Right ventricle myocardium superior (tissue), 1 donor: Measurements from ENCODE around the gene OPCML. TPM values are rescaled to one million over a fixed set of nuclear protein-coding genes. Genes with fewer than 3 reads are reported as not detected.

Experiments used
- ATAC-seq: fragments of 200-7000 bp; cut with Tn5 transposase; one replicate; pipeline ENCODE4 v1.9.1; 2020; ENCODE audit warnings: mild to moderate bottlenecking; ENCODE audit not compliant: poor library complexity
- DNase-seq: peaks from one replicate; pipeline ENCODE4 v3.0.0-alpha.2; 2020
- intact Hi-C: fragments of 100-400 bp; cut with DNase I; formaldehyde crosslinking; loops from one replicate; pipeline ENCODE4 v1.11.2; 2022
- total RNA-seq: library from RNA; stranded (reverse); fragmentation: NEBNext Ultra II Directional; extraction: Animal tissue kit (Norgen Biotek cat#: 25700); gene quantifications from one replicate; pipeline ENCODE4 v1.2.1, GENCODE V29; 2021
- donor health status: DM: no; HTN: yes; CAD: no; lungs with severe emphysema.

The OPCML gene
- total RNA-seq, 1 donor from 2014 or later = 0.59 TPM

DNA sequence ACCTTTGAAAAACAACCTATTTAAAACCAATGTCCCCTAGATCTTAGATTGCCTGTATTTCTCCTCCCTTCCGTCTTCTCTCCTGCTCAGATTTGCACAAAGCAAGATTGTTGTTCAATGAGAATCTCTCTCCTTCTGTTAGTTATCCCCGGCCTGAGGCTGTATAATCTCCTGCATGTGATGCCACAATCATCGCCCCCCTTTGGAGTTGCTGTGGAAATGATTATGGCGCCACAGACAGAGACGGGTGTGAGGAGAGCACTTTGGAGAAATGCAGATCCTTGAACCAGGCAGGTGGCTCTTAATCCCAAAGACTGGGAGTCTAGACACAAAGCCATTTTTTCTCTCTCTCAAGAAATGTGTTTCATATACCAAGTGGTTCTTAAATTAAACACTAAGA lies 941.3 kb downstream of the OPCML start:
- intact Hi-C loops = no loop called here
- DNase-seq (no peak), ATAC-seq (no peak)

DNA sequence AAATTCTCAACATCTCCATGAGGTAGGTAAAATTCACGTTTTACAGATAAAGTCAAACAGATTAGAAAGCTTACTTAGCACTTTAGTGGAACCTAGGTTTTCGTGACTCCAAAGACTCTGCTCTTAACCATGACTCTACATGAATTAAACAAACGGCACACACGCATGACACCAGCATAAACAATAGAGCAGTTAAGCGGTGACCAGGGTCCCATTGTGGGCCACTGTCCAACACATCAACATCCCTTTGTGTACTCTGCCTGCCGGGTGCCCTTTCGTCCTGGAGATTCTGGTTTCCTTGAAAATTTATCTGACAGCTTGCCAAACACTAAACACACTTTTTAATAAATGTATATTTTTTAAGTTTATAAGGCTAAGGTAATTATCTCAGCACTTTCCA lies 941.7 kb downstream of the OPCML start:
- ATAC-seq (no peak), DNase-seq (no peak)
- intact Hi-C loops = no loop called here

DNA sequence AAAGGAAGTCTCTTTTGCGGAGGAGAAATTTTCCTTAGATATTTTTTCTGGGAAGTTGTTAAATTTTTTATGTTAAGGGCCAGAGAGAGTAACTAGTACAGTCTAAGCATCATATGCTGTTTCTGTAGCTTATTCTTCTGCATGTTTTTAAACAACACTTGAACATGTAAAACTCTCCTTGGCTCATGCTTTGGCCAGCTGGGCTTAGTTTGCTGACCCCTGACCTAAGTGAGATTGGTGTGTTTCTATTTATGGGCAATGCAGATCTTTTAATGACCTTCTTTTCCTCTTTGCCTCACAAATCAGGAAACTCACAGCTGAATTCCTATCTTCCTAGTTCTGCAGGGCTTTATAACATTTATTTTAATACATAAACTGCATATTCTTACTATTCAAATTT lies 942.5 kb downstream of the OPCML start:
- intact Hi-C loops = no loop called here
- ATAC-seq = no peak
- no peak for DNase-seq

DNA sequence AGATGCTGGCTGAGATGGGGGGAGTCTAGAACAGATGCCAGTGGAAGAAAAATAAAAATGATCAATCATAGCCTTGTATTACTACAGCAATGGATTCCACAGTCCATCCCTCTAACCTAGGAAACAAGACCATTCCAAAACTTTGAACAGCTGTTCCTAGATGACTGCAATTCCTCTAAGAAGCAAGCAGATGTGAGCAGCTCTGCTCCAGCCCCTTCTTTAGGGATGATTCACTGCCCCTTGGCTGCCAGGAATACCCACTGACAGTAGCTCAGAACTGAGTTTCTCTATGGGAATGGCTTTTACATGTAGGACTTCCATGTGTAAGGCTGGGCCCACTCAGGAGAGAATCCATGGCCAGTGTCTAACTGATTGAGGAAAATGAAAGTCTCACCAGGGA lies 943.9 kb downstream of the OPCML start:
- DNase-seq = no peak
- intact Hi-C loops = no loop called here
- ATAC-seq = no peak

DNA sequence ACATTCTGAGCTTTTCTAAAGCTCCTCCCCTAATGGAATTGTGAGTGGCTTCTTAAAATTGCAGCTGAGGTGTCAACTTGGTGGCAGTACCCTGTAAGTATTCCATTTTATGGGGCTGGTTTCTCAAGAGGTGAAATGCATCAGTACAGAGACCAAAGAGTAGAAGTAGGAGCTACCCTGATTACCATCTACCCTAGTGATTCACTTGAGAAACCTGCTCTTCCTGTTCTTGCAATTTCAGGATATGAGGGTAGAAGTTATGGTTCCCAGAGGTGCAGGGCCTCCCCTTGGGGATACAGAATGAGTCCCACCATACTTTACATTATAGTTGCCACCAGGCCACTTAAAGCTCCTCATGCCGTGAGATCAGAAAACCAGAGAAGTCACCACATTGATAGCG lies 944.6 kb downstream of the OPCML start:
- ATAC-seq = no peak
- intact Hi-C loops = no loop called here

DNA sequence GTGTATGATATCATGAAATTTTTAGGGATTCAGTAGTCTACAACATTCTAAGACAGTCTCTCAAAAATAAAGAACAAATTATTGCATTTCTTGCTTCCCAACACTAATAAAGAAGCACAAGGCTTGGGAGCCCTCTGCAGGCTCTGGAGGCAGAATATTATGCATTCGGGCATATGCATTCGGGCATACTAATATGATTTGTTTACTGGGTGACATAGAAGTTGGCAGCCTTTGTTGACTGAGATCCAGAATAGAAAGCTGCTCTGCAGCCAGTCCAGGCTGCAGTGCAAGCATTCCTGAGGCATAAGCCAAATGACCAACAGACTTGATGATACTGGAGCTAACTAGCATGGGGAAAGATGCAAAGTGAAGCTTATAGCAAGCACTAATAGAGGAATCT lies 945.5 kb downstream of the OPCML start:
- DNase-seq (no peak), ATAC-seq (no peak)
- intact Hi-C loops = no loop called here

More for the DNA sequence above, 944.6 kb downstream of the OPCML start:
- no peak for DNase-seq

DNA sequence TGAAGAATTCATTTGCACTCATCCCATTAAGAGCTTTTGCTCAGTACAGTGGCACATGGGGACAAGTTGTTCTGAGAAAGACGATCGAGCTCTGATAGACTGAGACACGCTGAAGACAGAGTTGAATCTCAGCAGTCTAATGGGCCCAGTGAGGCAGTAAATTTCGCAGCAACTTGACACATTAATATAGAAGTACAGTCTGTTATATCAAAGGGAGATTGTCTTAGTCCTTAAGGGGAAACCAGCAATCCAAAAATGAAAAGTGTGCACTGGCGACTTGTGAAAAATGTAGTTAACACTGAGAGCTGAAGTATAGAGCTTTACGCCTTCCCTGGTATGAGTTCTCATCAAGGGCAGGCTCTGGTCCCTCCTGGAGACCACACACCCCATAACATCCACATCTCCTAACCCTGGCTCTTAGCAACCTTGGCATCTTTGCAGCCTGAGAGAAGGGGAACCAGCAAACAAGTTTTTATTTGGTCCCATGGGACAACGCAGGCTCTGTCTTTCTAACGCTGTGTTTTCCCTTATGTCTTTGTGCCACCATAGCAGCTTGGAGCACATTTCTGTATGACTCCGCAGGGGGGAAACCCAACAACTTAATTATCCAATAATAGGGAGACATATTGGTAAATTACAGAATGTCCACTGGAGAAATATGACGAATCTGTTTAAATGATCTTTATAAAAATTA lies 952.5 kb downstream of the OPCML start:
- intact Hi-C loops = no loop called here
- no peak for DNase-seq
- ATAC-seq = no peak

DNA sequence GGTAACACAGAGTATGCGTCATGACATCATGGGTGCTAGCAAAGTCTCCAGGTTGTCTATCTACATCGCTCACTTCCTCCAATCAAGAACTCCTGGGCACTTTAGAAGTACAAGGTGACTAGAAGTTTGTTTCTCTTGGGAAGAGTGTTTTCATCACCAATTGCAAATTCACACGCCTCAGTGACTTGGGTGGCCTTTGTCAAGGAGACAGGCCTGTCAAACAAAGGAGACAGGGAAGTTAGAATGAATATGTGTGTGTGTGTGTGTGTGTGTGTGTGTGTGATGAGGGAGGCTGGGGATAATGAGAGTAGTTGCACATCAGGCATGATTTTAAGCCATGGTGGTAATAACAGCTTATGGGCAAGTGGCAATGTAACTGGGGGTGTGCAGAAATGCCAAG lies 953.2 kb downstream of the OPCML start:
- DNase-seq = no peak
- intact Hi-C loops = no loop called here
- ATAC-seq = no peak

DNA sequence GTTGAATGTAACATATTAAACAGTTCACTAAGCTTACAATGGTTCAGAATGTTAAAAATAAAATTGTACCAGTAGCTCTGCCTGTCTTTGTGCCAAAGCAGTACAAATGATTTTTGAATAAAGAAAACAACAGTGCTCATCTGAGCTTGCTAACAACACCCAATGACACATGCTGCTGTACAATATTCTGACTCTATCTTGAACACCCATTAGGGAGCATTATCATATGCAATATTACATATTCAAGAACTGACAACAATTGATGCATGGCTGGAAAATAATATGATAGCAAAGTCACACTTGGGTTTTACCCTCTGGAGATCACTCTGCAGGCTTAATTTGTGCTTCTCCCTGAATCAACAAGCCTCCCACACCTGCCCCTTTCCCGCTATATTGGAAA lies 953.7 kb downstream of the OPCML start:
- intact Hi-C loops = no loop called here
- ATAC-seq (no peak), DNase-seq (no peak)

DNA sequence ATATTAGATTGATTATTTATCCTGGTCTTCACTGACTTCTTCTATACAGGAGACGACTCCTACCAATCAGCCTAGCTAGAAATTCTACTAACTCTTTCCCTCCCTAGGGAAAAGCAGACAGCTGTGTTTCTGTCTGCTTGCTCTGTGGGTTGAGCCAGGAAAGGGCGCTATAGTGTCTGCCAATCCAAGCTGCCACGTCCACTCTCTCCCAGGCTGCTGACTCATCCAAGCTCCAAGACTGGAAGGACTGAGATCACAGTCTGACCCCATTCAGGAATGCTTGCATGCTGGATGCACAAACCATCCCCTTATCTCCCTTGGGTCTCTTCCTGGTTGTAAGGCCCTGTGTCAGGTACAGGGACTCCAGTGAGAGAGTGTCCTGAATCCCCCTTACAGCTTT lies 955.6 kb downstream of the OPCML start:
- intact Hi-C loops = no loop called here
- DNase-seq (no peak), ATAC-seq (no peak)

DNA sequence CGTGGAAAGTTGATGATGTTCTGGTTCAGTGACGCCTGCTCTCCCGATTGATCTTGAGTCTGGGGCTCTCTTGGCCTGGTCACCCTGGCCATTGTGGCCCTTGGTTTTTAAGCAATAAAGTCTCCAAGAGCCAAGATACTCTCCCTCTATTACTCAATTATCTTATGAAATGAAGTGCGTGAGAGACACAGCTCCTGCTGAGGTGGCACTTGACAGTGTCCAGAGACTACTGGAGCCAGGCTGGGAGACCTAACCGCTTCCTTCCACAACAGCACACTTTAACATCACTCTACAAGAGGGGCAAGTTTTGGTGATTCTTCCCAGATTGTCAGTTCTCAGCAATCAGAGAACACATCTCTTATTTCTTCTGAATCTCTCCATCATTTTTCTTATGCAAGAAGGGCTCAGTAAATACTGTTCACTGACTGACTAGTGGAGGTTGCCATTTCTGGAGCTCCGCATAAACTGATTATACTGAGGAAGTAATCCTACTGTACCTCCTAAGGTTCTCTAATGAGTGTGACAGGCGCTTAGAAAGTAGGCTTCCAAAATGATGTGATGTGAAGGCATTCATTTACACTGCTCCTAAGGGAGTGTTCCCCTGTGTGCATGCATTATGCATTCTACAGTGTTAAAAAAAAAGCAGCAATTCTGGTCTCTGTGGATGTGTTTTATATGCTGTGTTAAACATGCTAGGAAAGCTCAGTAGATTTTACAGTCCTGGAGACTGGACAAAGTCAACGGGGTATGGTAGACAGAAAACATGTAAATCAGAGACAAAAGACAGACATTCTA lies 968.0 kb downstream of the OPCML start:
- ATAC-seq (no peak), DNase-seq (no peak)
- intact Hi-C loops = no loop called here

DNA sequence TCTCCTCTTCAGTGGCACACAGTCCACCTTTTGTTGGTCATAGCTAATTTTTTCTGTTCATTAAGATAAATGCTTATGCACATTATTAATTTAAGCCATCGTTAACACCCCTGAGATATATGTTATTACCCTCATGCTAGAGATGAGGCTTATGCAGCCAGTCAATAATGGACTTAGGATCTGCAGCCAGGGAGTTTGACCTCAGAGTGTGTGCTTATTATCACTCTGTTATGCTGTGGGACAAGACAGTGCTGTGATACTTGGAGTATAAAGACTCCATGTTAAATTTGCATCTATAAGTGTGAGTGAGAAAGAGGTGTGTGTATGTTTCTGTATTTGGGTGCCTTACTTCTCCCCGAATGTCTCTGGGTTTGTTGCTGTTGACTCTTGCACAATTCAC lies 969.3 kb downstream of the OPCML start:
- intact Hi-C loops = no loop called here
- ATAC-seq = no peak

DNA sequence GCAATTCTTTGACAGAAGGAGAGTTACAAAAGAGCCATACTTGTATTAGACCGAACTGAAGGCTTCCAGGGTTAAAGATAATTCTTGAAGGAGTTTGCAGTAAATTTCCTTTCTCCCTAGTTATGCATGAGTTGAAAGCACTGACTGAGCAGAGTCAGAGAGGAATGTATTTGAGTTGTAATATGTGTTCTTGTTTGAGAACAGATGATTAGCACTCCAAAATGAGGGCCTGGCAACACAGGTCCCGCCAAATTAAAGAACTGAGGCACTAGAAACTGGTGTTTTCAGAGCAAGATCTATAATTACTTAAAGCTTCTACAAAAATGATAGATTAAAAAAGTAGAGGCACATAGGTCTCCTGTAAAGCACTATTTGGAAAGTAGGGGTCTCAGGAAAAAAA lies 970.4 kb downstream of the OPCML start:
- DNase-seq (no peak), ATAC-seq (no peak)
- intact Hi-C loops = no loop called here

More for the DNA sequence above, 969.3 kb downstream of the OPCML start:
- DNase-seq = no peak

DNA sequence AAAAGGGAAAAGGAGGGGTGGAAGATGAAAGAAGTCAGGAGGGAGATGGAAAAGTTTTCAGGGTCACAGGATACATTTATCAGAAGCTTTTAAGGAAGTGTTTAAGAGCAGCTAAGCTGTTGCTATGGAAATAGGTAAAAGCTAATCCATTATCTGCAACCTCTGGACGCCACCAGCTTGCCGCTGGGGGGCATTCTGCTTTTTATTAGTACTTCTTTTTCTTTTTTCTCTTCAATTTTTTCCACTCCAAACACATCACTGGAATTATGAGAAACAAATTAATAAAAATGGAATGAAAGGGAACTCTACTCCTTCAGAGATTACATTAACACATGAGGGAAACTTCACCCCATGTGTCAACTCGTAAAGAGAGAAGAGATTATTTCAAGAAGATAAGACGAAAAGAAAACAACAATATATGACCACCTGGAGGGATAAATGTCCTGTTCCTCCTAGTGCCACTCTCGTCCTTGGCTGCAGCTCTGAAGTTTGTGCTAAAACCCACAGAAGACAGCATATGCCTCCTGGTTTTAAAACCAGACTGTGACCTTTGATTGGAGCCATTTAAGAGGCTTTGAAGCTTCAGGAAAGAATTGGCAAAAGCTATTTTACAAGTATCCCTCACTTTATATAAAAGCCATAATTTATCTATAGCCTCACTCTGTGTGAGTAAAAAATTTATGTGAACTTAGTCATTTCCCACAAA lies 972.8 kb downstream of the OPCML start:
- ATAC-seq (no peak), DNase-seq (no peak)
- intact Hi-C loops = no loop called here

DNA sequence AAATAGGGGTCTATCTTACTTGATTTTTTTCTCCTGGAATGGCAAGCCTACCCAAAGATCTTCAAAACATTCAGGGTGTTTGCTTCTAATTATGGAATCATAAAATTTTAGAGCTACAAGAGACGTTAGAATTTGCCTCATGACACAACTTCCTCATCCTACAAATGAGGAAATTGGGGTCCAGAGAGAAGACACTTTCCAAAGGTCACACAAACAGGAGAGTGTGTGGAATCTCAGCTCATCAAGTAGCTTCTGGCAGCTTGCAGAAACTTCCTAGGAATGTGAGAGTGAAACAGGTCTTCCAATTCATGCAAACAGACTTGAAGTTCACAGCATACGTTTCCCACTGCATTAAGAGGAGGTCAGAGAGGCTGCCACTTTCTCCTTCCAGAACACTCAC lies 976.0 kb downstream of the OPCML start:
- ATAC-seq (no peak), DNase-seq (no peak)
- intact Hi-C loops = no loop called here

DNA sequence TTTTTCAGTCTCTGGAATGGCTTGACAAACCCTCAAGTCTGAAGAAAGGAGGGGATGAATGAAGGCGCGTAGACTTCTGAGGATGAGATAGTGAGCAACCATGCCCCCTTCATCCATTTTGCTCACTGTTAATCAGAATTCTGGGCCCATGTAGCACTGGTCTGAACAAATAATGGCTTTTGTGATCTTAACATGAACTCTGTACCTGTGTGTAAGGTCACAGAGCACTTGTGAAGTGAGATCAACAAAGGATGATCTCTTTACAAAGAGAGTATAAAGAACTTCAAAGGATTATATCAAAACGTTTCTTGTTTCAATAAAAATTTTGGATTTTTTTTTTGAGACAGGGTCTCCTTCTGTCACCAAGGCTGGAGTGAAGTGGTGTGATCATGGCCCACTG lies 976.7 kb downstream of the OPCML start:
- ATAC-seq (no peak), DNase-seq (no peak)
- intact Hi-C loops = no loop called here

DNA sequence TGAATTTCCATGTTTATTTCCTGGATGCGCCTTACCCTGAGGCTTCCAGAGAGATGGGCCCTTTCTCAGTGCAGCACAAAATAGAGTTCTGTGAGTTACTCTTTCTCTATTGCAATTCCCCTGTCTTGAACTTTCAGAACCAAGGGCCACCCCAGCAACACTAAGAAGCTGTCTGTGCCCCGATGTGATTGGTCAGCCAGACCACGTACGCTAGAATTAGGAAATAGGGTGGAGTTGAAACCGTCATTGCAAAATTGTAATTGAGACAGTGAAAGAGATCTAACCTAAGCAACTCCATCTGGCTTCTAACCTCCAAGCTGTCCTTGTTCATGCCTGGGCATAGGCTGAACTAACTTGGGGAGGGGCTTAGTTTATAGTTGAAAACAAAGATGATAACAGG lies 981.3 kb downstream of the OPCML start:
- ATAC-seq (no peak), DNase-seq (no peak)
- intact Hi-C loops = no loop called here

DNA sequence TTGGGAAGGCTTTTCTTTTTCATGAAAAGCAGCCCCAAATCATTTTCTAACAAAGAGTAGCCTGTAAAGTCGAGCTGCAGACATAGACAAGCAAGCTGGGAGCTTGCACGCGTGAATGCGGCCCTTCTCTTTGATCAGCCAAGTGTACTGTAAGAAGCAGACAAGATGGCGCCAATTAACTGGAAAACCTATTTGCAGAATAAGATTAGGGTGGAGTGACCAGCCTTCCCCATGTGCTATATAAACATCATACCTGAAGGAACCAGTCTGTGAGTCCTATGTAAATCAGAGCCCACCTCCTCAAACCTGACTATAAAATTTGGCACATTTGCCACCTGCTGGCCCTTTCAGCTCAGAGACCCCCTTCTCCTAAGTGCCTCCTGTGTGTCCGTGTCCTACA lies 982.7 kb downstream of the OPCML start:
- ATAC-seq (no peak), DNase-seq (no peak)
- intact Hi-C loops = no loop called here

DNA sequence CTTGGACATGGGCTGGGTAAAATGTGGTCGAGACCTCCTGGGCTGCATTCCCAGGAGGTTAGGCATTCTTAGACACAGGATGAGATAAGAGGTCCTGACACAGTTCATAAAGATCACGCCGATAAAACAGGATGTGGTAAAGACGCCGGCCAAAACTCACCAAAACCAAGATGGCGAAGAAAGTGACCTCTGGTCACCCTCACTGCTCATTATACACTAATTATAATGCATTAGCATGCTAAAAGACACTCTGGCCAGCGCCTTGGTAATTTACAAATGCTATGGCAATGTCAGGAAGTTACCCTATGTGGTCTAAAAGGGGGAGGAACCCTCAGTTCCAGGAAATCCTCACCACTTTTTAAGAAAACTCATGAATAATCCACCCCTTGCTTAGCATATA lies 983.3 kb downstream of the OPCML start:
- DNase-seq = no peak
- intact Hi-C loops = no loop called here
- no peak for ATAC-seq

DNA sequence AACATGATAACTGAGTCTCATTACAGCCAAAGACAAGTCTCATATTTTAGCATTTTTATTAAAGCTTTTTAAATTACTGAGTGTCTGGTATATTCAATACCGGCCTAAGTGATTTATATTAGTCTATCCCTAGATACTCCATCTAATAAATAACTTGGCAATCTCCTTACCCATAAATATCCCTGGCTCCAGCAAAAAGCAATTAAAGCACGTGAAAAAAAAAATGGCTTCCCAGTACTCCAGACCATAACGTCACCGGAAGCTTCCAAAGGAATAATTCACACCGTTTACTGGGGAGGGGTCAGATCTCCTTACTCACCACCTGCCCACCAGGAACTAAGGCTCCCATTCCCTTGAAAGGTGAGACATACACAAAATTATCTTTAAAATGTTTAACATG lies 988.3 kb downstream of the OPCML start:
- ATAC-seq (no peak), DNase-seq (no peak)
- intact Hi-C loops = no loop called here
